ENCODE results near the gene SYNPR.

- no peak for TF ChIP-seq EZH2 (IDR thresholded peaks at IDR 0.05; ENCODE audit: borderline replicate concordance, low read length)
- TF ChIP-seq, protein P1, sequence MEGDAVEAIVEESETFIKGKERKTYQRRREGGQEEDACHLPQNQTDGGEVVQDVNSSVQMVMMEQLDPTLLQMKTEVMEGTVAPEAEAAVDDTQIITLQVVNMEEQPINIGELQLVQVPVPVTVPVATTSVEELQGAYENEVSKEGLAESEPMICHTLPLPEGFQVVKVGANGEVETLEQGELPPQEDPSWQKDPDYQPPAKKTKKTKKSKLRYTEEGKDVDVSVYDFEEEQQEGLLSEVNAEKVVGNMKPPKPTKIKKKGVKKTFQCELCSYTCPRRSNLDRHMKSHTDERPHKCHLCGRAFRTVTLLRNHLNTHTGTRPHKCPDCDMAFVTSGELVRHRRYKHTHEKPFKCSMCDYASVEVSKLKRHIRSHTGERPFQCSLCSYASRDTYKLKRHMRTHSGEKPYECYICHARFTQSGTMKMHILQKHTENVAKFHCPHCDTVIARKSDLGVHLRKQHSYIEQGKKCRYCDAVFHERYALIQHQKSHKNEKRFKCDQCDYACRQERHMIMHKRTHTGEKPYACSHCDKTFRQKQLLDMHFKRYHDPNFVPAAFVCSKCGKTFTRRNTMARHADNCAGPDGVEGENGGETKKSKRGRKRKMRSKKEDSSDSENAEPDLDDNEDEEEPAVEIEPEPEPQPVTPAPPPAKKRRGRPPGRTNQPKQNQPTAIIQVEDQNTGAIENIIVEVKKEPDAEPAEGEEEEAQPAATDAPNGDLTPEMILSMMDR (IDR thresholded peaks at IDR 0.05; ENCODE audit: low read length), result no peak
These were observed 376.1 kb downstream of the SYNPR start for GRCh38 chr3:63654211-63654610.

Data from OCI-LY1 (cell line).